HG02759 (cell line): Measurements from ENCODE around the gene SPNS3.

Experiments
- ATAC-seq: cut with Tn5 transposase; IDR thresholded peaks from one replicate; pipeline ENCODE4 v1.9.1; 2021; ENCODE audit warnings: mild to moderate bottlenecking, moderate library complexity; ENCODE audit not compliant: unreplicated experiment

Gene SPNS3

GRCh38 chr17:4525691-4526397 lies 92.1 kb downstream of the SPNS3 start:
- ATAC-seq: no peak

- ATAC-seq: no peak
These were observed 93.4 kb downstream of the SPNS3 start for GRCh38 chr17:4527134-4527533.

GRCh38 chr17:4527566-4528125 lies 93.9 kb downstream of the SPNS3 start:
- ATAC-seq: no peak

GRCh38 chr17:4529533-4530152 lies 95.9 kb downstream of the SPNS3 start:
- no peak for ATAC-seq

GRCh38 chr17:4530799-4531730 lies 97.3 kb downstream of the SPNS3 start:
- no peak for ATAC-seq

DNA sequence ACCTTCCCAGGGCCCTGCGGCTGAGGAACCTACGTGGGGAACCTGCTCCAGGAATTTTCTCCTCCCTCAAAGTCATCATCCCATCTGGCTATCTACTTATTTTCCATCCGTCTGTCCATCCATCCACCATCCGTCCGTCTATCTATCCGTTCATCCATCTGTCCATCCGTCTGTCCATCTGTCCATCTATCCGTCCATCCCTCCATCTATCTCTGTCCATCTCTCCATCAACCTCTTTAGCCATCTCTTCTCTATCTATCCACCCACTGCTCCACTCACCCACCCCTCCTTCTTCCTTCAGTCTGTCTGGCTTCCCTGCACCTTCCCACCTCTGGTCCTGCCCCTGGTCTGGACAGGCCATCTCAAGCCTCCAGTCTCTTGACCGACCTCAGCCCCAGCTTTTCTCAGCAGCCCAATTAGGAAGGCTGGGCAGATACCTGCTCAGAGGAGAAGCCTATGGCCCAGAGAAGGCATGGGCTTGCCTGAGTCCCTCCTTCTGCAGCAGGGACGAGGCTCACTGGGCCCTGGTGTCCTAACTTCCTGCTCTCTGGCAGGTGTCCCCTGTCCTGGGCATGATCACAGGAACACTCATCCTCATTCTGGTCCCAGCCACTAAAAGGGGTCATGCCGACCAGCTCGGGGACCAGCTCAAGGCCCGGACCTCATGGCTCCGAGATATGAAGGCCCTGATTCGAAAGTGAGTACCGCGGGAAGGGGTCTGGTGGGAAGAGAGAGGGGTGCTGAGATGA lies 98.4 kb downstream of the SPNS3 start:
- ATAC-seq: no peak

DNA sequence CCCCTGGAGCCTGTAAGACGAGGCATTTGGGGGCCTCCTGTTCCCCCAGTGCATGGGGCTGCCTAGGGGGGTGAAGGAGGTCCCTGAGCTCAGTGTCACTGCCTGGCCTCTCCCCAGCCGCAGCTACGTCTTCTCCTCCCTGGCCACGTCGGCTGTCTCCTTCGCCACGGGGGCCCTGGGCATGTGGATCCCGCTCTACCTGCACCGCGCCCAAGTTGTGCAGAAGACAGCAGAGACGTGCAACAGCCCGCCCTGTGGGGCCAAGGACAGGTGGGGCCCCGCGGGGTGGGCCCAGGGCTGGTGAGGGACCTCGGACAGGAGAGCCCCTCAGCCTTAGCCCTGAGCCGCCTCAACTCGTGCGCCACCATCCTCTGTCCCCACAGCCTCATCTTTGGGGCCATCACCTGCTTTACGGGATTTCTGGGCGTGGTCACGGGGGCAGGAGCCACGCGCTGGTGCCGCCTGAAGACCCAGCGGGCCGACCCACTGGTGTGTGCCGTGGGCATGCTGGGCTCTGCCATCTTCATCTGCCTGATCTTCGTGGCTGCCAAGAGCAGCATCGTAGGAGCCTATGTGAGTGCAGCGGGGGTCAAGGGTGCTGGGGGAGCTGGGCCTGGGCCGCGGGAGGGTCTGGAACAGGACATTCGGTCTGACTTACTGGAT lies 99.3 kb downstream of the SPNS3 start:
- no peak for ATAC-seq

- ATAC-seq: no peak
These were observed 100.1 kb downstream of the SPNS3 start for GRCh38 chr17:4533523-4534504.

DNA sequence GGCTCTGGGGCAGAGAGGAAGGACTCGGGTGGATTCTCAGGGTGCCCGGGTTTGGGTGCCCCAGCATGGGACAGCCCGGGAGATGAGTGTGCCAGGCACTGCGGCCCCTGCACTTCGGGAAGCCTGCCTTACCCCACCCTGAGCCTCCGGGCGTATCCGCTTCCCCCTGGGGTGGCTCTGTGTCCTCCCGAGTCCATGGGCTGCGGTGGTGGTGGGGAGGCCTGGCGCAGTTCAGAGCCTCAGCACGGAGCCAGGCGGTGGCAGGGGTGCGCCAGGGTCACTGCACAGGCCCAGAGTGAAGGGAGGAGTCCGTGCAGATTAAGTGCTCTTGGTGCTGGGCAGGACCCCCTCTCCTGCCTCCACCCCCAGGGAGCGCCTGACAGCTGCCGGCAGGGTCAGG lies 100.8 kb downstream of the SPNS3 start:
- ATAC-seq: no peak

- no peak for ATAC-seq
These were observed 101.4 kb downstream of the SPNS3 start for GRCh38 chr17:4534928-4535666.

- no peak for ATAC-seq
These were observed 102.0 kb downstream of the SPNS3 start for GRCh38 chr17:4535667-4536258.

DNA sequence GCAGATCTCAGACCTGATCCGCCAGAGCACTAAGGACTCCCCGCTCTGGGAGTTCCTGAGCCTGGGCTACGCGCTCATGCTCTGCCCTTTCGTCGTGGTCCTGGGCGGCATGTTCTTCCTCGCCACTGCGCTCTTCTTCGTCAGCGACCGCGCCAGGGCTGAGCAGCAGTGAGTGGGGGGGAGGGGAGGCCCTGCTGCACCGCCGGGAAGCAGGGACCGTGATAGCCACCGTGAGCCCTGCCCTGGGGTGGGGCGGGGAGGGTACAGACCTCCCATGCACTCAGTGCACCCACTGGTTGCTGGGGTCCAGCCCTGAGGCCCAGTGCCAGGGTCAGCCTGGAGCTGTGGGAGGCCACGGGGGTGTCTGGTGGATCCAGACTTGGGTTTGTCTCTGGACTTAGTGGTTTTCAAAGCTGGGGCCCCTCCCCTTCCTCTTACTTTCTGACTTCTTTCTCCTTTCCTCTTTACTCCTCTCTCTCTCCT lies 102.6 kb downstream of the SPNS3 start:
- no peak for ATAC-seq

DNA sequence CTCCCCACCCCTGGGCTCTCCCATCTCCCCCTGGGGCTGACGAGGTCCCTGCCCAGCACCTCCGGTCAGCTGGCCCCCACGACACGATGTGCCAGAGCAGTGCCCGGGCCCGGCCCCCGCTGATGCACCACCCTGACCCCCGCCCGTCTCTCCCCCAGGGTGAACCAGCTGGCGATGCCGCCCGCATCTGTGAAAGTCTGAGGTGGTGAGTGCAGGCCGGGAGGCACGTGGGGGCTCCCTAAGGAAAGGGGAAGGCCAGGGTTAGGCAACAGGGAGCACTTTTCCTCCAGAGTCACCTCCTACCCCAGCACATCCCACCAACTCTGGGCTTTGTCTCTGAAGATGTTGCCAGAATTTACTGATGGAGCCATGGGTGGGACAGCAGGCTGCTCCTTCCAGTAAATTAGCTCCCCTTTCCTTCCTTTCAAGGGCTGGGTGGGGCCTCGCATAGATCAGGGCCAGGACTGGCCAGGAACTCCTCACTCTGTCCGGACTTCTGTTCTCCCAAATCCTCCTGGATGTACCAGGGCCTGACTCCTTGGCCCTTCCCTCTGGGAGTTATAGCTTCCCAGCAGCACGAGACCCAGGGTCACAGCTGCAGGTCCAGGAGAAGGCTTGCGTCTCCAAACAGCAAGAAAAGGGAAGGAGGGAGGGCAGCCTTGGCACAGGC lies 103.1 kb downstream of the SPNS3 start:
- no peak for ATAC-seq
